NCI-H1694 treated with DMSO at 0.1 percent for 48 hours (cell line): ENCODE results near the gene ERBB2.
A peak's percentile ranks its signal among the peaks of the same experiment; 100 is the strongest.
"Not testable (repeated sequence)": the region's sequence is repeated elsewhere in the genome, so short reads cannot be mapped to it uniquely, and the experiment has no call there.

Experiments used
- DNase-seq: peaks from one replicate; lab custom pipeline; 2025; lab: John Stamatoyannopoulos, UW

ERBB2 gene

DNA sequence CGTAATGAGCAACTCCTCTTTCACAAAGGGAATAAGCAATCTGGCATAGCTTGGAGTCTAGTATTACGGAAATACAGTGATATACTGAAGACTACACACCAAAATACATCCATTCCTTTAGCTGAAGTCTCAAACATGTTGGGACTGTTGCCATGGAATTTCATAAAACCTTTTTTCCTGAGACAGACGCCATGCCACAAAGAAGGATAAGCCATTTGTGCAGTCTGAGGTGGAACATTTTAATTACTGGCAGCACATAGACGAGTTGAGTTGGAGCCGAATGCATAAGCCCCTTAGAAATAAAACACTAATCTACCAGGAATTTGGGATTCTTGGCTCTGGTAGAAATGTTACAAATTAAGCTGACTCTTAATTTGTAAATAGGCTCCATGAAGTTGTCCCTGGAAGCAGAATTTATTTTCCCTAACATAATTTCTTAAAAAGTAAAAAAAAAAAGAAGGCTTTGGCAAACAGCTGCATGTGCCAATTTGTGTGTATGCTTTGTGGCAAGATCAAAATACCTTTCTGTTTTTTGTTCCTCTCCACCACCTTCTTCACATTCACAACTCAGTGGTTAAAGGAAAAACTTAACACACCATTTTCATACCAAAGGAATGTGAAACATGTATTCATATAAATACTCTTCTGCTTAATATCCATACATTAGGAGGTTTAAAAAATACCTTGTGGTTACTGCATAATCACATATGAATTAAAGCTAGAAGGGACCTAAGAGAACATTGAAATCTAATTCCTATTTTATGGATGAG, 63.4 kb downstream of the ERBB2 start:
- no peak for DNase-seq

DNA sequence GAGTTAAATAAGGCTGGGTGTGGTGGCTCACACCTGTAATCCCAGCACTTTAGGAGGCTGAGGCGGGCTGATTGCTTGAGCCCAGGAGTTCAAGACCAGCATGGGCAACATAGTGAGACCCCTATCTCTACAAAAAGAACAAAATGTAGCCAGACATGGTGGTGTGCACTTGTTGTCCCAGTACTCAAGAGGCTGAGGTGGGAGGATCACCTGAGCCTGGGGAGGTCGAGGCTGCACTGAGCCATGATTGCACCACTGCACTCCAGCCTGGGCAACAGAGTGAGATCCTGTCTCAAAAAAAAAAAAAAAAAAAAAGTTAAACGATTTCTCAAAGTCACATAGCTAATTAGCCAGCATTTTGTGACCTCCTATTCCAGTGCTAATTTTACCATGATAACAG, 64.3 kb downstream of the ERBB2 start:
- DNase-seq = not testable (repeated sequence)

DNA sequence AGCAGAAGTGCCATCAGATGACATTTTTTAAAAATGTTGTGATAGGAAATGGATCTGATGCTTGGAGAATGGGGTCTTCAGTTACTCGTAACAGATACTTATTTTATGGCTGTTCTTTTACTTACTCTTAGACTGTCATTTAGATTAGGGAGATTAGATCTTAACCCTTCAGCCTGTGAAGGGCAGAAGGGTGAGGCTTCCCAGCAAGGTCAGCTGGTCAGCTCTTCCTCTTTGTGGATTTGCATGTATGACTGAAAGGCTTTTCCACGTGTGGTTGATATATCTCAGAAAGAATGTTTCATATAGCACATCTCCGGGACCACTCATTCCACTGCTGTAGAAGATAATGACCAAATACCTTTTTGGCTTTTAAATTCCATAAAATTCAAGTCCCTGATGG, 65.3 kb downstream of the ERBB2 start:
- no peak for DNase-seq

DNA sequence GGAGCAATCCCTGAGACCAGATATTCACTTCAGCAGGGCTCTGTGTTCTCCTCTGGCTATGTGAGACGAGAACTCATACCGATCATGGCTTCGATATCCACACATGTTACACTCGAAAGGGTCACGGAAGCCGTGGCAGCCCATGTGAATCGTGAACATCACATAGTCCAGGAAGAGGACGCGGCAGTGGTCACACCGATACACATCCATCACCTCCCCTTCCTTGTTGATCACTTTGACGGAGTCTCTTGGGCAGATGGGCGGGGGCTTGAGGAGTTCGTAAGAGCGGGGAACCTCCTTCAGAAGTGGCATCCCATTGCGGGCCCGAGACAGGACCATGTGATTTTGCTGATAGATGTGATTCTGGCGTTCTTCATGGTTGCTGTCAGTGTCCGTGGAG, 65.9 kb downstream of the ERBB2 start:
- no peak for DNase-seq

DNA sequence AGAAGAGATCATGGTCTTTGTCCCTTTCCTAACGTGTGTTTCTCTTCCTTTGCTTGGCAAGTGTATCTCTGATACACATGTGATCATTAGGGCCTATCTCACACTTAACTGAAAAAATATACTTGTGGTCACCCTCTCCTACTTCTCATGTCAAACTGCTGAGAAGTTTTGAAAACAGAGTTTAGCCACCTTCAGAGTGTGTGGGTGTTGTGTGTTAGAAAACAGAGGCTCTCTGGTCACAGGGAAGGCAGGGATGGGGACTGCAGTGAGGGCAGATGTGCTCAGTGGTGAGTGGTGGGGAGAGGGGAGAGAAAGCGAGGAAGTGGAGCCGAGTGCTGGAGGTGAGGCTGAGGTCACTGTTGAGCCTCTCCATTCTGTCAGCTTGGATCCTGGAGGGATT, 67.3 kb downstream of the ERBB2 start:
- no peak for DNase-seq

DNA sequence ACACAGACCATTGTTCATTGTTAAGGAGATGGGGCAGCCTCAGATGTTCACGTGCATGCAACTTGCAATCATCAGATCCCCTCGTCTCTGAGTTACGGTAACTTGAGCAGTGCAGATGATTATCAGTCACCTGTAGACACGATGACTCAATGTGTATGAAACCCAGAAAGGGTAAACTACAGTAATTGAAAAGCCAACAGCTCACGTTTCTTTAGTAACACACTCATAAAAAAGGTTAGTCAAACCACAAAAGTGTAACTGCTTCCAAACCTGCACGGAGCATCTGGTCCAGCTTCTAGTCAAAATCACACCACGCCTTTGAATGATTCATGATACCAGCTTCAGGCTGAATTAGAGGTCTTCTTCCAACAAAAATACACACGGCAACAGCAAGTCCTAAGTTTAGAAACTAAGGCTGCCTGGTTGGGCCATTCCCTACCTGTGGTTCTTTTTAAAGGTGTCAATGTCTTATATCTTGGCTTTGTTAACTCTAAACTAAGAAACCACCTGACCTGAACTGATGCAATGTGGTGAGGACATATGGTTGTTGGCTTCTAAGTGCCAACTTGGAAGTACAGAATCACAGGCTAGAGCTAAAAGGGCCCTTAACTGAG, 70.2 kb downstream of the ERBB2 start:
- DNase-seq = peak; percentile 4

DNA sequence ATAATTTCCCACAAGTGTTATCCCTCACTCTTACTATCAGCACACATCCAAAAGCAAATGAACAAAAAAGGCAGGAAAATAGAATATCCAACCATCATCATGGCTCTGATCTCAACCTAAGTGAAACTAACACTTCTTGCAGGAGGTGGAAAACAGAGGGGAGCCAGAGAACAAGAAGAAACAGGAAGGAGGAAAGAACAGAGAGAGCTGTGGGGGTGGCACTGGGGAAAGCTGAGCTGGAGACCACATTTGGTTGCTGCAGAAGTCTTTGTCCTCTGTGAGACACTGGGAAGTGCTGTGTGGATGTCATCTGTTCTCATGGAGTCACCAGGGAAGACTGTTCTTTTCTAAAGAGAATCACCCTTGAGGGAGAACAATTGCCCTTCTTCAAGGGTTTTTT, 72.6 kb downstream of the ERBB2 start:
- no peak for DNase-seq

DNA sequence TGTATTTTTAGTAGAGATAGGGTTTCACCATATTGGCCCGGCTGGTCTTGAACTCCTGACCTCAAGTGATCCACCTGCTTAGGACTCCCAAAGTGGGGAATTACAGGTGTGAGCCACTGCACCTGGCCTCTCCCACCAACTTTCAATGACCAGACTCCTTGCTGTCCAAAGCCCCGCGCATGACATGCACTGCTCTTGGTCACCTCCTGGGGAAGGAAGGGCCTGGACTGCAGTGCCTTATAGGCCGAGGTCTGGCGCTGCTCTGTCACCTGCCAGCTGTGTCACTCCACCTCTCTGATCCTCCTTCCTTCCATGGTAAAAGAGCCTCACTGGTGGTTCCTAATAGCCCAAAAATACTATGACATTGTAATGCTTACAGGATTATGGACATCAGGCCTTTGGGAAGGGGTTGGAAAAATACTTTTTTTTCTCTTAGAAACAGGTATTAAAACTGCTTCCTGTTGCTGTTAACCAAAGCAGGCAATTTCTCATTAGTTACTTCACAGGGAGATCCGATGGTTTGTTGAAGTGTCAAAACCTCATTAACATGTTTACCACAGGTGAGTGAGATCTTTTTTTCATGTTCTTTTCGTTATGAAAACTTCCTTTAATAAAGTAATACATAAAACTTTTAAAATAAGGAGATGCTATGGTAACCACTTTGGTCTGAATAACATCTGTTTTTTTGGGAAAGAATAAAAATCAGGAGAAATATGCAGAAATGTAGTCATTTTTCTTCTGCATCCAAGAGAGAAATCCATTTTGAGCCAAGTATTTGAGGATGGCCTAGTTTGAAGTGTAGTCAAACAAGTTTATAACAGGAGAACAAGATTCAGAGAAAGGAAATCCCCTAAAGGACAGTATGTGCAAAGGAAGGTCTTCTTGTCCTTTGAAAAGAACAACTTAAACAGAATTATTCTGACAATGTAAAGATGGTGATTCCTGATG, 73.4 kb downstream of the ERBB2 start:
- DNase-seq = no peak

DNA sequence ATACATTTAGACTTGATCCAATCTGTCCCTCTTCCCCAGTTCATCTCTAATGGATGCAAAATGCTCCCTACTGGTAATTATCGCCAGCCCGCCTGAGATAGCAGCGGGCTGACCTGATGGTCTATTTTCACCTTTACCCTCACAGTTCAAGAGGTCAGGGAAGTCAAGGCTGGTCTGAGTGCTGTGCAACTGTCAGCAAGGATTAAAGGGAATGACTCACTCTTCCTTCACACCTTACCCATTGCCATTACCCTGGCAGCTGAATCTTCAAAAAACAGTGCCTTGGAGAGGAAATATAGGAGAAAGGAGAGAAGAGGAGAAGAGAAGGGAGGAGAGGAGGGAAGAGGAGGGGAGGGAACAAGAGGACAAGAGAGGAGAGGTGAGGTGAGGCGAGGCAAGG, 74.2 kb downstream of the ERBB2 start:
- no peak for DNase-seq

DNA sequence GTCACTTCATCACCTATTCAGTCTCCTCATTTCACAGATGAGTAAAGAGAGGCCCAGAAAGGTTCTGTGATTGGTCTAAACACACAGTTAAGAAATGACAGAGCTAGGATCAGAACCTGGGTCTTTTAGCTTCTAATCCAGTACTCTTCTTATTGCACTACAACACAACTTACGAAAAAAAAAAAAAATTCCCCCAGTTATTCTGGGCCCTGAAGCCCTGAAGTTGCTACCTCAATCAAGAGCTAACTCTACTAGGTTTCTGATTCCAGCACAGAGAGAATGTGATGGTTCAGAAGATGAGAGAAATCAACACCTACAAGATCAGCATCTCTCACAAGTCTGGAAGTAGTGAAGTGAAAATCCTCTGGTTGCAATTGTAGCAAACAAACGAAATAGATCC, 75.2 kb downstream of the ERBB2 start:
- no peak for DNase-seq

DNA sequence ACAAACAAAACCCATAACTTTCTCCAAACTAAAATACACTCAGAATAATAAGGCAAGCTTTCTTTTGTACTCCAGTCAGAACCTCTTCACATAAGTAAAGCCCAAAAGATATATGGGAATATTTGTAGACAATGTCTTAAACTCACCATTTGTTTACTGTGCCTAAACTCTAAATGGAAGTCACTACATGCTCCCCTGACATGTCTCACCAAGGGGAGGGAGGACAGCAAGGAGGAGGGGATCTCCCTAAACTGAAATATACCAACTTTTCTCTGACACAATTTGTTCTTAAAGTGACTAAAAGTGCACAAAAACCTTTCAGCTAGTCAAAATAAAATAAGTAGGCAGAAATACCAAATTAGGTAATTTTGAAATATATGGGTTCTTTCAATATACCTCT, 76.4 kb downstream of the ERBB2 start:
- no peak for DNase-seq

DNA sequence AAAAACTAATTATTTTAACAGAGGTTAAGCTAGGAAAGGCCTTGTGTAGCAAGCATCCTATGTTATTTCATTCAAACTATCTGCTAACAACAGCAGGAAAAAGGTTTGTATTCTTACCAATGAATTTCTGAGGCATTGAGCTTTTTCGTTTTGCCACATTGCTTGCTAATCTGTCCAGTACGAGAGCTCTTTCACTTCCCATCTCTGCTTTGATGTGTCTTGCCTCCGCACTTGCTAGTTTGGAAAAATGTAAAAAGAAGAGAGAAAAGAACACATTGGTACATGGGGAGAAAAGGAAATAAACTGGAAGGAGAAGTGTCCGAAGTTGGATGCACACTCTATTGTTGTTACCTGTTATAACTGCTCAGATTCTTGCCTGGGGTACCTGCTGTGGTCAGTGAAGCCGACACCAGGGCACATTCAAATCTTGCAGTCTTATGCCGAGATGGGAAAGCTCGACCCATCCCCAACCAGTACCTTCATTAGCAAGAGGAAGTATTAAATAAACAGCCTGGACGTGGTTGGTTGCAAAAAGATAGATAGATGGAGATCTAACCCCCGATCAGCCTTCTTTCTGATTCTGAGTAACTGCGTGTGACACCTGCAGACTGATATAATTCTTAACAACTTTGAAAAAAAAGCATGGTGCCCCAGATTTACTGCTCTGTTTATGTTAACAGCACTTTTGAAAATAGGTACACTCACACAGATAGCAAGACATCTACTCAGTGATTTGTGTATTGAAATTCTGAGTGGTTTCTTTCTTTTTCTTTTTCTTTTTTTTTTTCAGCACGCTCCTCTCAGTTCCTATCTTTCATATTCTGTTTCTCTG, 77.9 kb downstream of the ERBB2 start:
- no peak for DNase-seq
